A549 (cell line): ENCODE data around the gene TASOR2.

Experiments
- CHD4 ChIP-seq: fragments of 200-600 bp; sonication (generic); IDR thresholded peaks from 2 replicates; pipeline ENCODE4 v1.6.1; 2016; ENCODE audit warnings: antibody characterized with exemption, mild to moderate bottlenecking, borderline replicate concordance
- EP300 ChIP-seq, 2 experiments: fragments of >200 bp; sonication (Bioruptor Twin); formaldehyde crosslinking; IDR thresholded peaks; 2 replicates in 1 of 2; 3 replicates in 1 of 2; pipeline ENCODE4 v1.6.1; 2016 to 2017
- ESRRA ChIP-seq: fragments of 150-350 bp; IDR thresholded peaks from 2 replicates; pipeline ENCODE4 v1.6.1; 2014; ENCODE audit warnings: mild to moderate bottlenecking, low read length, borderline replicate concordance
- HDAC2 ChIP-seq: fragments of 200-600 bp; sonication (generic); IDR thresholded peaks from 2 replicates; pipeline ENCODE4 v1.6.1; 2016
- KDM5A ChIP-seq: fragments of 200-600 bp; sonication (generic); IDR thresholded peaks from 2 replicates; pipeline ENCODE4 v1.6.1; 2016; ENCODE audit warnings: antibody characterized with exemption, mild to moderate bottlenecking
- POLR2A ChIP-seq: IDR thresholded peaks from 2 replicates; pipeline ENCODE4 v1.6.1; 2012; ENCODE audit warnings: mild to moderate bottlenecking, low read length
- RAD21 ChIP-seq, 2 experiments: fragments of >200 bp in 1 of 2; sonication (Bioruptor Twin) in 1 of 2; formaldehyde crosslinking in 1 of 2; IDR thresholded peaks in 1 of 2; conservative IDR thresholded peaks in 1 of 2; 2 replicates in 1 of 2; 3 replicates in 1 of 2; pipeline ENCODE4 v1.6.1; 2012 to 2018; ENCODE audit warnings: inconsistent platforms in 1 of 2
- RARB ChIP-seq: fragments of 250-450 bp; sonication (Bioruptor Pico); IDR thresholded peaks from 2 replicates; pipeline ENCODE4 v1.8.0; 2021; ENCODE audit warnings: mild to moderate bottlenecking, moderate library complexity
- RNF2 ChIP-seq: fragments of 200-600 bp; sonication (generic); IDR thresholded peaks from 2 replicates; pipeline ENCODE4 v1.6.1; 2016; ENCODE audit warnings: low read depth, mild to moderate bottlenecking, antibody characterized with exemption, moderate library complexity, borderline replicate concordance
- SMC3 ChIP-seq: fragments of >200 bp; sonication (Bioruptor Twin); formaldehyde crosslinking; IDR thresholded peaks from 3 replicates; pipeline ENCODE4 v1.6.1; 2018; ENCODE audit warnings: inconsistent platforms
- ZSCAN20 ChIP-seq: fragments of 250-450 bp; sonication (Bioruptor Pico); IDR thresholded peaks from 2 replicates; pipeline ENCODE4 v1.8.0; 2022; ENCODE audit warnings: mild to moderate bottlenecking, moderate library complexity
- TF ChIP-seq, protein P1 (sequence below): fragments of >200 bp; sonication (Bioruptor Twin); formaldehyde crosslinking; IDR thresholded peaks from 3 replicates; pipeline ENCODE4 v1.5.1; 2016
- TF ChIP-seq, protein P2 (sequence below): IDR thresholded peaks from 2 replicates; pipeline ENCODE4 v1.6.1; 2012
- TF ChIP-seq, protein P3 (sequence below): fragments of 450-650 bp; IDR thresholded peaks from 2 replicates; pipeline ENCODE4 v1.6.1; 2014; ENCODE audit warnings: antibody characterized with exemption

DNA sequence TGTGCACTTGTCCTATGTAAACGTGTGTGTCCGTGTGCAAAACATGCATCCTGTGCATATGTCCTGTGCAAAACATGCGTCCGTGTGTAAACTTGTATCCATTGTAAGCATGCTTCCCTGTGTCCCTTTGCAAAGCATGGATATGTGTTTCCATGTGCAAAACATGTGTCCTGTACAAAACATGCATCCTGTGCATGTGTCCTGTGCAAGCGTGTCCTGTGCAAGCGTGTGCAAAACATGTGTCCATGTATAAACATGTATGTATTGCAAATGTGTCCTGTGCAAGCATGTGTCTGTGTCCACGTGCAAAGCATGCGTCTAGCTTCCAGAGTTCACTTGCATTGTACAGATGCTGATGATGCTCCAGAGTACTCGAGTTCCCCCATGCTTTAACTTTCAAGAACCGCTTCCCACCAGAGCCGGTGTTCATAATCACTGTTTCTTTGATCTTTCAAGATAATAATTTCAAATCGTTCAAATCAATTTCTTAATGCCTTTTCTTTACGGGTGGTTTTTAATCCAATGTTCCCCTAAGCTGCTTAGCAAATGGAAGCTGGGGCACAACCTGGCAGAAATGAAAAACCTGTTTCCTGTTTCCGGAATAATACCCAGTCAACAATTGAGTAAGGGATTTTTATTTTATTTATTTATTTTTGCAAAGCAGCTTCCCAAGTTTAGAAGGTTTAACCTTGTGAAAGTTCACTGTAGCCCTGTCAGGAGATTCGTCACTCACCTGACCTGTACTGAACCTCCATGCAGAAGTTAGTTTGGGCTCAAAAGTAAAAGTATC lies 17.6 kb upstream of the TASOR2 start:
- TF ChIP-seq RARB = no peak
- TF ChIP-seq, protein P1, sequence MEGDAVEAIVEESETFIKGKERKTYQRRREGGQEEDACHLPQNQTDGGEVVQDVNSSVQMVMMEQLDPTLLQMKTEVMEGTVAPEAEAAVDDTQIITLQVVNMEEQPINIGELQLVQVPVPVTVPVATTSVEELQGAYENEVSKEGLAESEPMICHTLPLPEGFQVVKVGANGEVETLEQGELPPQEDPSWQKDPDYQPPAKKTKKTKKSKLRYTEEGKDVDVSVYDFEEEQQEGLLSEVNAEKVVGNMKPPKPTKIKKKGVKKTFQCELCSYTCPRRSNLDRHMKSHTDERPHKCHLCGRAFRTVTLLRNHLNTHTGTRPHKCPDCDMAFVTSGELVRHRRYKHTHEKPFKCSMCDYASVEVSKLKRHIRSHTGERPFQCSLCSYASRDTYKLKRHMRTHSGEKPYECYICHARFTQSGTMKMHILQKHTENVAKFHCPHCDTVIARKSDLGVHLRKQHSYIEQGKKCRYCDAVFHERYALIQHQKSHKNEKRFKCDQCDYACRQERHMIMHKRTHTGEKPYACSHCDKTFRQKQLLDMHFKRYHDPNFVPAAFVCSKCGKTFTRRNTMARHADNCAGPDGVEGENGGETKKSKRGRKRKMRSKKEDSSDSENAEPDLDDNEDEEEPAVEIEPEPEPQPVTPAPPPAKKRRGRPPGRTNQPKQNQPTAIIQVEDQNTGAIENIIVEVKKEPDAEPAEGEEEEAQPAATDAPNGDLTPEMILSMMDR = no peak
- no peak for TF ChIP-seq KDM5A
- TF ChIP-seq POLR2A = no peak
- TF ChIP-seq, protein P2, sequence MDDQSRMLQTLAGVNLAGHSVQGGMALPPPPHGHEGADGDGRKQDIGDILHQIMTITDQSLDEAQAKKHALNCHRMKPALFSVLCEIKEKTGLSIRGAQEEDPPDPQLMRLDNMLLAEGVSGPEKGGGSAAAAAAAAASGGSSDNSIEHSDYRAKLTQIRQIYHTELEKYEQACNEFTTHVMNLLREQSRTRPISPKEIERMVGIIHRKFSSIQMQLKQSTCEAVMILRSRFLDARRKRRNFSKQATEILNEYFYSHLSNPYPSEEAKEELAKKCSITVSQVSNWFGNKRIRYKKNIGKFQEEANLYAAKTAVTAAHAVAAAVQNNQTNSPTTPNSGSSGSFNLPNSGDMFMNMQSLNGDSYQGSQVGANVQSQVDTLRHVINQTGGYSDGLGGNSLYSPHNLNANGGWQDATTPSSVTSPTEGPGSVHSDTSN = no peak
- no peak for TF ChIP-seq CHD4
- TF ChIP-seq RAD21 (conservative IDR thresholded peaks at IDR 0.05 in 1 of 2, IDR thresholded peaks at IDR 0.05 in 1 of 2) = no peak
- no peak for TF ChIP-seq ESRRA
- no peak for TF ChIP-seq ZSCAN20
- TF ChIP-seq SMC3 = no peak
- no peak for TF ChIP-seq RNF2
- TF ChIP-seq, protein P3, sequence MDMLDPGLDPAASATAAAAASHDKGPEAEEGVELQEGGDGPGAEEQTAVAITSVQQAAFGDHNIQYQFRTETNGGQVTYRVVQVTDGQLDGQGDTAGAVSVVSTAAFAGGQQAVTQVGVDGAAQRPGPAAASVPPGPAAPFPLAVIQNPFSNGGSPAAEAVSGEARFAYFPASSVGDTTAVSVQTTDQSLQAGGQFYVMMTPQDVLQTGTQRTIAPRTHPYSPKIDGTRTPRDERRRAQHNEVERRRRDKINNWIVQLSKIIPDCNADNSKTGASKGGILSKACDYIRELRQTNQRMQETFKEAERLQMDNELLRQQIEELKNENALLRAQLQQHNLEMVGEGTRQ = no peak
- TF ChIP-seq EP300 (IDR thresholded peaks at IDR 0.05) = no peak
- no peak for TF ChIP-seq HDAC2
